HepG2 (cell line): ENCODE measurements around the gene LYPD8. TPM values are rescaled to one million over a fixed set of nuclear protein-coding genes. Genes with fewer than 3 reads are reported as not detected.
A peak's percentile ranks its signal among the peaks of the same experiment; 100 is the strongest.

Experiments used
- ATAC-seq: fragments of 200-7000 bp; cut with Tn5 transposase; 3 replicates; pipeline ENCODE4 v1.9.1; 2020; ENCODE audit warnings: mild to moderate bottlenecking, moderate library complexity
- BruUV-seq: library from RNA; stranded (reverse); fragments of 400-500 nt; replicated peaks from 2 replicates; lab custom pipeline; 2021; lab: Mats Ljungman, UMichigan
- CTCF ChIA-PET: fragments of 300-600 bp; formaldehyde crosslinking; extraction: SDS; loops from one replicate; lab custom pipeline; 2021; ENCODE audit warnings: low total read pairs, inconsistent platforms, low intra/inter-chr PET ratio; lab: Yijun Ruan, JAX
- POLR2A ChIA-PET: fragments of 350-600 bp; sonication (Branson Sonifier 250); formaldehyde crosslinking; loops from one replicate; lab custom pipeline; 2020; ENCODE audit warnings: antibody characterized with exemption, inconsistent platforms; lab: Yijun Ruan, JAX
- DNase-seq: peaks from one replicate; pipeline ENCODE4 v3.0.0-alpha.2; 2015; ENCODE audit warnings: low spot score
- FAIRE-seq: peaks from 3 replicates; lab custom pipeline; 2011; peaks lifted over from hg19 to GRCh38; lab: Jason Lieb, UNC
- H2AFZ ChIP-seq: one replicate; pipeline ENCODE4 v1.6.1; 2011; ENCODE audit warnings: low read length, inconsistent platforms
- H3K27ac ChIP-seq: fragments of 300-600 bp; 3 replicates; pipeline ENCODE4 v1.8.0; 2011; ENCODE audit warnings: mixed run types, mild to moderate bottlenecking, mixed read lengths, low read length, inconsistent platforms; ENCODE audit not compliant: insufficient read depth; ENCODE audit errors: extremely low read length
- H3K27me3 ChIP-seq, 2 experiments: fragments of 200-600 bp in 1 of 2; 2 replicates in 1 of 2; 3 replicates in 1 of 2; pipeline versions ENCODE4 v1.6.0 to v1.8.0; 2011; ENCODE audit warnings: low read length in 2 of 2, mild to moderate bottlenecking in 2 of 2, moderate library complexity in 2 of 2, inconsistent platforms in 1 of 2; ENCODE audit not compliant: insufficient read depth in 2 of 2, control insufficient read depth in 1 of 2
- H3K36me3 ChIP-seq, 2 experiments: fragments of 200-600 bp in 1 of 2; replicated peaks in 1 of 2; 2 replicates in 1 of 2; 3 replicates in 1 of 2; pipeline versions ENCODE4 v1.5.1 to v1.8.0; 2011; ENCODE audit warnings: low read length in 2 of 2, inconsistent platforms in 1 of 2; ENCODE audit not compliant: insufficient read depth in 2 of 2, control insufficient read depth in 1 of 2
- H3K4me1 ChIP-seq: 2 replicates; pipeline ENCODE4 v1.5.1; 2012; ENCODE audit warnings: low read length, inconsistent platforms; ENCODE audit not compliant: insufficient read depth
- H3K4me2 ChIP-seq: 2 replicates; pipeline ENCODE4 v1.6.0; 2011; ENCODE audit warnings: low read depth, low read length, inconsistent platforms
- H3K4me3 ChIP-seq, 3 experiments: fragments of 200-600 bp in 1 of 3; sonication (generic), shearing (Covaris generic) in 1 of 3; replicated peaks in 1 of 3; 2 replicates each; pipeline ENCODE4 v1.5.1; 2011 to 2016; ENCODE audit warnings: low read length in 3 of 3, inconsistent platforms in 2 of 3, low read depth in 2 of 3, mild to moderate bottlenecking in 2 of 3, control low read depth in 1 of 3, mixed read lengths in 1 of 3; ENCODE audit not compliant: insufficient read depth in 1 of 3
- H3K79me2 ChIP-seq: one replicate; pipeline ENCODE4 v1.6.1; 2011; ENCODE audit warnings: low read length, inconsistent platforms; ENCODE audit not compliant: insufficient read depth
- H3K9ac ChIP-seq: 2 replicates; pipeline ENCODE4 v1.6.0; 2011; ENCODE audit warnings: mild to moderate bottlenecking, low read depth, low read length, inconsistent platforms; ENCODE audit not compliant: insufficient read depth
- H3K9me3 ChIP-seq: 2 replicates; pipeline ENCODE4 v1.5.1; 2012; ENCODE audit warnings: mild to moderate bottlenecking, low read length
- H4K20me1 ChIP-seq: 2 replicates; pipeline ENCODE4 v1.6.0; 2011; ENCODE audit warnings: inconsistent platforms, mild to moderate bottlenecking, low read length, moderate library complexity; ENCODE audit not compliant: insufficient read depth
- FOXJ3 ChIP-seq: sonication (generic); formaldehyde crosslinking; IDR thresholded peaks from 2 replicates; pipeline ENCODE4 v1.4.0; 2020; ENCODE audit warnings: missing genetic modification reagents, mild to moderate bottlenecking, borderline replicate concordance
- FOXP1 ChIP-seq, 2 experiments: fragments of 450-650 bp in 1 of 2; IDR thresholded peaks; 2 replicates each; pipeline ENCODE4 v1.6.1; 2017 to 2018; ENCODE audit warnings: antibody characterized with exemption in 1 of 2
- HNF4A ChIP-seq: sonication (generic); formaldehyde crosslinking; IDR thresholded peaks from 2 replicates; pipeline ENCODE4 v1.4.0; 2020; ENCODE audit warnings: missing genetic modification reagents
- MAFF ChIP-seq: IDR thresholded peaks from 2 replicates; pipeline ENCODE4 v1.6.1; 2011; ENCODE audit warnings: low read depth, low read length, improper control_type of control experiment
- MAFK ChIP-seq, 2 experiments: IDR thresholded peaks in 1 of 2; conservative IDR thresholded peaks in 1 of 2; 2 replicates each; pipeline ENCODE4 v1.6.1; 2011; ENCODE audit warnings: improper control_type of control experiment in 2 of 2, low read length in 2 of 2
- RBAK ChIP-seq: sonication (generic); formaldehyde crosslinking; IDR thresholded peaks from 2 replicates; pipeline ENCODE4 v1.5.1; 2020; ENCODE audit warnings: mild to moderate bottlenecking, missing genetic modification reagents
- REPIN1 ChIP-seq: sonication (generic); formaldehyde crosslinking; IDR thresholded peaks from 2 replicates; pipeline ENCODE4 v1.8.0; 2022; ENCODE audit warnings: missing genetic modification reagents, low read depth, mild to moderate bottlenecking, borderline replicate concordance
- U2AF1 ChIP-seq: fragments of 200-400 bp; formaldehyde crosslinking; optimal IDR thresholded peaks from 2 replicates; pipeline ENCODE3; 2017; ENCODE audit warnings: mild to moderate bottlenecking, low read depth, low read length
- ZNF678 ChIP-seq: sonication (generic); formaldehyde crosslinking; IDR thresholded peaks from 2 replicates; pipeline ENCODE4 v1.4.0; 2020; ENCODE audit warnings: mild to moderate bottlenecking, missing genetic modification reagents
- WGBS: methylation state at CpG from one replicate; pipeline ENCODE4 v1.1.6; 2017; ENCODE audit warnings: low lambda C conversion rate; 5-methylcytosine and 5-hydroxymethylcytosine counted together
- in situ Hi-C: cut with HindIII; loops from 2 replicates; pipeline ENCODE4 v1.10.0; 2017; ENCODE audit warnings: low pct_unique_long_range_greater_than_20kb; ENCODE audit not compliant: extremely low pct_ligation_motif_present
- intact Hi-C: fragments of 100-400 bp; cut with micrococcal nuclease; formaldehyde crosslinking; loops from one replicate; pipeline ENCODE4 v1.10.0; 2022; ENCODE audit not compliant: unreplicated experiment
- polyA plus RNA-seq, 8 experiments: library from polyadenylated mRNA; depleted of rRNA in 3 of 8; stranded (reverse) in 7 of 8; unstranded in 1 of 8; fragments of >200 nt; fragmentation: Illumina TruSeq in 4 of 8; extraction: Trizol in 4 of 8; gene quantifications; 2 replicates each; pipeline versions ENCODE4 v1.2.1 to v1.2.3, GENCODE V29; 2011 to 2016; ENCODE audit warnings: low read depth in 4 of 8, missing spikeins in 1 of 8, mixed read lengths in 1 of 8; ENCODE audit not compliant: insufficient read depth in 1 of 8
- total RNA-seq, 5 experiments: library from RNA; depleted of rRNA; stranded (reverse); fragments of >200 nt; fragmentation: Illumina TruSeq; extraction: Trizol; gene quantifications; 2 replicates each; pipeline ENCODE4 v1.2.3, GENCODE V29; 2016; ENCODE audit warnings: low read depth in 1 of 5
- TF ChIP-seq, protein P1 (sequence below): conservative IDR thresholded peaks from 2 replicates; pipeline ENCODE4 v1.6.1; 2018; ENCODE audit warnings: missing genetic modification reagents

Gene LYPD8
- total and polyA plus RNA-seq, 2 of the 13 experiments (the other 11 are each of a cell fraction or from before 2014, with no cell fraction given): not detected

DNA sequence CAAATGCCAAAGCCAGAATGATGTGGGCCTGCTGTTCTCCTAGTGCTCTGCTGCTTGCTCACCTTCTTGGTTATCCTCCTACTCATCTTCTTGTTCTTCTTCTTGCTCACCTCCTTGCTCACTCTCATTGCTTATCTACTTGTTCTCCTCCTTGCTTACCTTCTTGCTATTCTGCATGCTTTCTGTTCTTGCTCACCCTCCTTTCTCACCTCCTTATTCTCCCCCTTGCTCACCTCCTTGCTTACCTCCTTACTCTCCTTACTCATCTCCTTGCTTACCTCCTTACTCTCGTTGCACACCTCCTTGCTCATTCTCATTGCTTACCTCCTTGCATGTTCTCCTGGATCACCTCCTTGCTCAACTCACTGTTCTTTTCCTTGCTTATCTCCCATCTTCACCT, 52.8 kb downstream of the LYPD8 start, which contains the start of gene OR14I1:
Gene OR14I1 (minus strand): TSS at position 53 of the 400 bp plus-strand sequence.
- TF ChIP-seq RBAK (CRISPR knock-in tag) (no peak), REPIN1 (no peak), FOXP1 (IDR thresholded peaks at IDR 0.05) (0 out of 2 replicates have a peak, but pooled peaks have one; percentile 9), FOXP1 (CRISPR knock-in tag; IDR thresholded peaks at IDR 0.05) (no peak), FOXJ3 (CRISPR knock-in tag) (no peak), ZNF678 (no peak)
- TF ChIP-seq, protein P1, sequence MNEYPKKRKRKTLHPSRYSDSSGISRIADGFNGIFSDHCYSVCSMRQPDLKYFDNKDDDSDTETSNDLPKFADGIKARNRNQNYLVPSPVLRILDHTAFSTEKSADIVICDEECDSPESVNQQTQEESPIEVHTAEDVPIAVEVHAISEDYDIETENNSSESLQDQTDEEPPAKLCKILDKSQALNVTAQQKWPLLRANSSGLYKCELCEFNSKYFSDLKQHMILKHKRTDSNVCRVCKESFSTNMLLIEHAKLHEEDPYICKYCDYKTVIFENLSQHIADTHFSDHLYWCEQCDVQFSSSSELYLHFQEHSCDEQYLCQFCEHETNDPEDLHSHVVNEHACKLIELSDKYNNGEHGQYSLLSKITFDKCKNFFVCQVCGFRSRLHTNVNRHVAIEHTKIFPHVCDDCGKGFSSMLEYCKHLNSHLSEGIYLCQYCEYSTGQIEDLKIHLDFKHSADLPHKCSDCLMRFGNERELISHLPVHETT: no peak
- no peaks in the 10 kb centered on the region for H3K79me2 ChIP-seq
- ATAC-seq (no peak), DNase-seq (no peak), FAIRE-seq (no peak)
- H3K27me3 ChIP-seq: no peaks in the 10 kb centered on the region
- ChIA-PET POLR2A (no interaction called here), CTCF (interaction anchor here (1.5 kb wide), 1 partner anchor 104 kb away, joined by 4 read pairs; no protein-coding TSS in a partner anchor)
- no peaks in the 10 kb centered on the region for H4K20me1 ChIP-seq
- 0% methylated on average over 1 of the region's 1 CpG for WGBS
- no peak within 1 kb of the TSS for H3K4me2 ChIP-seq
- H2AFZ ChIP-seq: no peak within 1 kb of the TSS
- H3K27ac ChIP-seq: no peak within 1 kb of the TSS
- H3K36me3 ChIP-seq: no peaks in the 10 kb centered on the region
- BruUV-seq: no TSS peak
- no peaks in the 10 kb centered on the region for H3K9me3 ChIP-seq
- intact Hi-C loops: no loop called here
- H3K9ac ChIP-seq: no peak within 1 kb of the TSS
- in situ Hi-C loops: no loop called here
- H3K4me1 ChIP-seq: no peaks in the 10 kb centered on the region
- H3K4me3 ChIP-seq: no peak within 1 kb of the TSS

- no peaks in the 10 kb centered on the region for H4K20me1 ChIP-seq
- BruUV-seq: no TSS peak
- CTCF ChIA-PET: interaction anchor here (4.3 kb wide), 1 partner anchor 107 kb away, joined by 40 read pairs; no protein-coding TSS in a partner anchor
- TF ChIP-seq MAFF (peak; percentile 74), MAFK (conservative IDR thresholded peaks at IDR 0.05 in 1 of 2, IDR thresholded peaks at IDR 0.05 in 1 of 2; ENCODE audit: low read length in 2 of 2) (peak; percentile 78 to 83), U2AF1 (no peak), HNF4A (CRISPR knock-in tag) (no peak)
- TF ChIP-seq, all 625 proteins: peak for 2
- POLR2A ChIA-PET: no interaction called here
- in situ Hi-C loops (loop anchor here (10.0 kb wide), 1 partner anchor 74 kb away; no protein-coding TSS in a partner anchor), intact Hi-C loops (loop anchor here (5.0 kb wide), 1 partner anchor 93 kb away; no protein-coding TSS in a partner anchor)
- no peak overlapping the region for H3K27ac ChIP-seq
- H3K27me3 ChIP-seq: no peaks in the 10 kb centered on the region
- no peaks in the 10 kb centered on the region for H3K79me2 ChIP-seq
- DNase-seq (no peak), ATAC-seq (no peak), FAIRE-seq (no peak)
- H3K4me2 ChIP-seq: no peak overlapping the region
- H3K9ac ChIP-seq: no peak overlapping the region
- no peaks in the 10 kb centered on the region for H3K9me3 ChIP-seq
- H3K4me3 ChIP-seq: no peak overlapping the region
- H3K36me3 ChIP-seq: no peaks in the 10 kb centered on the region
- WGBS: 4% methylated on average over 1 of the region's 1 CpG
- no peak overlapping the region for H2AFZ ChIP-seq
- H3K4me1 ChIP-seq: no peaks in the 10 kb centered on the region
Measured at GRCh38 chr1:248699099-248699498, 56.5 kb downstream of the LYPD8 start.
